Rectal smooth muscle tissue (tissue), 1 donor: Measurements from ENCODE around the gene CLEC18C.
"Not testable (repeated sequence)": the region's sequence is repeated elsewhere in the genome, so short reads cannot be mapped to it uniquely, and the experiment has no call there.

Source experiments
- H3K27ac ChIP-seq: one replicate; pipeline ENCODE4 v1.7.0; 2013; ENCODE audit warnings: low read depth, low read length, inconsistent platforms
- H3K27me3 ChIP-seq: one replicate; pipeline ENCODE4 v1.7.0; 2013; ENCODE audit warnings: low read length; ENCODE audit not compliant: control insufficient read depth, insufficient read depth
- H3K36me3 ChIP-seq: one replicate; pipeline ENCODE4 v1.7.0; 2013; ENCODE audit warnings: low read length; ENCODE audit not compliant: control insufficient read depth, insufficient read depth
- H3K4me1 ChIP-seq: one replicate; pipeline ENCODE4 v1.7.0; 2013; ENCODE audit warnings: low read length; ENCODE audit not compliant: control insufficient read depth, insufficient read depth
- H3K4me3 ChIP-seq: one replicate; pipeline ENCODE4 v1.7.0; 2013; ENCODE audit warnings: low read length
- H3K9ac ChIP-seq: one replicate; pipeline ENCODE4 v1.7.0; 2013; ENCODE audit warnings: low read length

The CLEC18C gene

GRCh38 chr16:70151941-70152509 is 21.6 kb upstream of the CLEC18C start:
- no peak overlapping the region for H3K4me3 ChIP-seq
- H3K9ac ChIP-seq, result no peak overlapping the region
- peaks cover 33% of the 10 kb centered on the region for H3K36me3 ChIP-seq
- no peak overlapping the region for H3K27ac ChIP-seq
- H3K27me3 ChIP-seq, result no peaks in the 10 kb centered on the region
- H3K4me1 ChIP-seq, result no peaks in the 10 kb centered on the region

DNA sequence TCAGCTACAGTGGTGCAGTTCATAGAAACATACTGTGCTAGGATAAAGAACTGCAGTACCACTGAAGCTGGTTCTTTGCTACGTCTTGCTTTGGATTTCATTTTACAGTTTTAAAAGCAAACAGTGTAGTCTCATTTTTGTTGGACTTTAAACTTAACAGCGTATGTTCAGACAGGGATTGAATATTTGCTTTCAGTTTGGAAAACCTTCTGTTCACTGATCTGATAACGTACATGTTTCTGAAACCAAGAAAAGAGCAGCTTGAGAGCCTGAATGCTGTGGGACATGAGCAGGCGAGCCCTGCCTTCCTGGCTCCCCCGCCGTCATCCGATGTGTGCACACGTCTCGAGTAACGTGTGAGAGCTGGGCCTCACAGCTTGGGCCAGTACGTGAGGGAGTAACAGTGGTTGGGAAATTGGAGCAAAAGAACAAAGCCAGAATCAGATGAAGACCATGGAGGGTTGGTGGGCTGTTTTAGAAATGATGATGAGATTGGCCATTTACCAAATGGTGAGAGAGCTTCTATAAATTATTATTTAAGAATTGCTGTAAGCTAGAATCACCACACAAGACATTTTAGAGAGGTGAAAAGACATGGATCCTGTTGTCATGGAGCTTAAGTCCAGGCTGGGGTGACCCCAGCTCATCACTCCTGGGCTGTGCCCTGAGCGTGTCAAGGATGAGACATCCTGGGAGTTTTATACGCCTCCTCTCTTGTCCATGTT is 20.8 kb upstream of the CLEC18C start:
- Histone ChIP-seq H3K9ac (no peak overlapping the region), H3K36me3 (peaks cover 40% of the 10 kb centered on the region)

DNA sequence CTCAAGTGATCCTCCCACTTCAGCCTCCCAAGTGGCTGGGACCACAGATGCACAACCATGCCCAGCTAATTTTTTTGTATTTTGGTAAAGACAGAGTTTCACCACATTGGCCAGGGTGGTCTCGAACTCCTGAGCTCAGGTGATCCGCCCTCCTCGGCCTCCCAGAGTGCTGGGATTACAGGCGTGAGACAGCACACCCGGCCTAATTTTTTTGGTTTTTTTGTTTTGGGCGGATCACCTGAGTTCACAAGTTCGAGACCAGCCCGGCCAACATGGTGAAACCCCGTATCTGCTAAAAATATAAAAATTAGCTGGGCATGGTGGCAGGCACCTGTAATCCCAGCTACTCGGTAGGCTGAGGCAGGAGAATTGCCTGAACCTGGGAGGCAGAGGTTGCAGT is 18.9 kb upstream of the CLEC18C start:
- not testable (repeated sequence) for H3K4me3 ChIP-seq, H3K9ac ChIP-seq, H3K27ac ChIP-seq, H3K27me3 ChIP-seq, H3K4me1 ChIP-seq
- H3K36me3 ChIP-seq, result peaks cover 51% of the 10 kb centered on the region

More for the DNA sequence above, 20.8 kb upstream of the CLEC18C start:
- Histone ChIP-seq H3K27me3 (no peaks in the 10 kb centered on the region), H3K4me3 (no peak overlapping the region), H3K27ac (no peak overlapping the region), H3K4me1 (no peaks in the 10 kb centered on the region)

DNA sequence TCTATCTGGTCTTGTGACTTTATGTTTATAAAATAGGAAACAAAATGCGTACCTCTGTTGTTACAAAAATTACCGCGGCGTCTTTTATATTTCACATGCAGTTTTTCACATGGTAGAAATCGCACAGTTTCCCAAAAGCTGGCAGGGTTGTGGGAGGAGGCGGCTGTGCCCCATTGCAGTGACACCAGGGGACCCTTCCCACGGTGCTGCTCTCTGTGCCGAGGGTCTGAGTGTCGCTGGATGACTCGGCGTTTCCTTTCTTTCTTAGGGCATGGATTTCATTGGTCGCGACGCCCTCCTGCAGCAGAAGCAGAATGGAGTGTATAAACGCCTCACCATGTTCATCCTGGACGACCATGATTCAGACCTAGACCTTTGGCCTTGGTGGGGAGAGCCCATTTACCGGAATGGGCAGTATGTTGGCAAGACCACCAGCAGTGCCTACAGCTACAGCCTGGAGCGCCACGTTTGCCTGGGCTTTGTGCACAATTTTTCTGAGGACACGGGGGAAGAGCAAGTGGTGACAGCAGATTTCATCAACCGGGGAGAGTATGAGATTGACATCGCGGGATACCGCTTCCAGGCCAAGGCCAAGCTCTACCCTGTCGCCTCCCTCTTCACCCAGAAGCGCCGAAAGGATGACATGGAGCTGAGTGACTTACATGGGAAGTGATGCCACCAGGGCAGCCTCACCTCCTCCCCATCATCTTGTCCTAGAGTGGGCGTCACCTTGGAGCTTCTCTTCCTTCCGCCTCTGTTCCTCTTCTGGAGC is 17.2 kb upstream of the CLEC18C start:
- no peak overlapping the region for H3K4me3 ChIP-seq
- no peak overlapping the region for H3K27ac ChIP-seq
- H3K4me1 ChIP-seq, result no peaks in the 10 kb centered on the region
- no peaks in the 10 kb centered on the region for H3K27me3 ChIP-seq
- no peak overlapping the region for H3K9ac ChIP-seq
- H3K36me3 ChIP-seq, result peaks cover 58% of the 10 kb centered on the region

GRCh38 chr16:70157105-70157476 is 16.5 kb upstream of the CLEC18C start:
- Histone ChIP-seq H3K27ac (no peak overlapping the region), H3K27me3 (no peaks in the 10 kb centered on the region), H3K9ac (no peak overlapping the region), H3K4me3 (no peak overlapping the region), H3K4me1 (no peaks in the 10 kb centered on the region), H3K36me3 (peaks cover 51% of the 10 kb centered on the region)

DNA sequence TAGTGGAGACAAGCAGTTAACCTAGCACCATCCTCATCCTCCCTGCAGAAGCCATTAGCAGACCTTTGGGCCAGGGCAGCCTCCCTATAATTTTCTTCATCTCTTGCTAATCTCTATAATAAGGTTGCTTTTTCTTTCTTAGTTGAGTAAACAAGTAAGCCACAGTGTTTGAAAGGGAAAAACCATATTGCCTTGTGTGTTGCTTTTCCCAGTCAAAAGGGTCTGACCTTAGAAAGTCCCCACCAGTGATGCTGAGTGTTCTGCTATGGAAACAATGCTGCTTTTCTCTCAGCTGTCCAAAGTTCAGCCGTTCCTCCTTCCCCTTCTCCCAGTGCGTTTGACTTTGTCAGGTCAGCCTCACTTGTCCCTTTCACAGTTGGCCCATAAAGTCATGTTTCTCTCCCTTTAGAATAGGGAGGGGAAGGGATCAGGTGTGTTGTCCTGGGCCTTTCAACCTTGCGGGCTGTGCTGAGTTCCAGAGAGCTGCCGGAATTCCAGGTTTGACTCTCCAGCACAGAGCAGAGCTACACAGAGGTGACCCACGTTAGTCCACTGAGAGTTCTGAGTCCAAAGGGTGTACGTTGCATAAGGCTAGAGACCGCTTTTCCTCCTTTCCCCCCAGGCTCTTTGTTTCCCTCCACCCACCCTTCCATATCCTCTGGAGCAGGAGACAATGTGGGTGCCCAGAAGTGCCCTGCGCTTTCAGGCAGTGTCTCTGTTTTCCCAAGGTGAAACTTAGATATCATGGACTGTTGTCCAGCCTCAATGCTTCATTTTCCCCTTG is 15.9 kb upstream of the CLEC18C start:
- no peaks in the 10 kb centered on the region for H3K4me1 ChIP-seq
- H3K27me3 ChIP-seq, result no peaks in the 10 kb centered on the region
- H3K27ac ChIP-seq, result no peak overlapping the region
- peaks cover 50% of the 10 kb centered on the region for H3K36me3 ChIP-seq
- no peak overlapping the region for H3K4me3 ChIP-seq
- no peak overlapping the region for H3K9ac ChIP-seq

- Histone ChIP-seq H3K9ac (no peak overlapping the region), H3K36me3 (peaks cover 44% of the 10 kb centered on the region), H3K27ac (no peak overlapping the region), H3K4me3 (no peak overlapping the region), H3K4me1 (no peaks in the 10 kb centered on the region), H3K27me3 (no peaks in the 10 kb centered on the region)
Observed at GRCh38 chr16:70158261-70158939, 15.2 kb upstream of the CLEC18C start.

DNA sequence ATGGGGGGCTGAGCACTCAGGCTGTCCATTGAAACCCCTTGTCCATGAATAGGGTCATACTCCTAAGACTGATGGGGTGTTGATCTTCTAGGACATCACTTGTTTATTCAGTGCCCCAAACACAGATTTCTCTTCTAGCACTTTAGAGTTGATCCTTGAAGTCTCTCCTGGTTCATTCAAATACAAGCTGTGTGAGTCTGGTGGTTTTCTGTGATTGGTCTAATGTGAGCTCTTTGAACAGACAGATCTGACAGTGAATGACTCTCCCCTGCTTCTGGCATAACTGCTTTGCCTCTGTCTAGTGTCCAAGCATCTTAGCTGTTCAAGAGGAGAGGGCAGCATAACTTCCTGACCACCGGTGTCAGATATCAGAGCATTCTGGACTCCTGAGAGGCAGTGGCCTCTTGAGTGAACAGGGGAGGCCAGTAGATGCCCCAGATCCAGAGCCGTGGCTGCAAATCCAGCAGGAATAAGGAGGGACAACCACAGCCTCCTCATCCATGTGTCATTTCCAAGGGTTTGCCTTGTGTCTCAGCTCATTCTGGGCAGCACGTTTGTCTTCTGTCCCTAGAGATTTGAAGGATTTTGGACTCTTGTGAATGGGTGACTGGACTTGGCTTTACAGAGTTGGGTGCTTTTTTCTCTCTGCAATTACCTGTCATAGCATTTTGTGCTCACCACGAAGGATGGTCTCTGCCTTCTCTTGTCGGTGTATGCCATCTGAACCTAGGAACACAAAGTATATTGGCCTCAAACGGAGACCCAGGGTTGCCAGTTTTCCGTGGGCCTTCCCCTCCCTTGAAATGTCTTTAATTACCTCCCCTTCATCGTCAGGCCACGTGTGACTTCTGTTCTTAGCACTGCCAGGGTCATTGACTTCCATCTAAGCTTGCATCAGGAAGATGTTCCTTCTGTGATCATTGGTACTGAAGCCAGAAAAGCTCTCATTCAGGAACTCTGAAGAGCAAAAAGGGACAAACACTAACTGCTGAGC is 13.9 kb upstream of the CLEC18C start:
- no peaks in the 10 kb centered on the region for H3K27me3 ChIP-seq
- H3K4me3 ChIP-seq, result no peak overlapping the region
- no peaks in the 10 kb centered on the region for H3K4me1 ChIP-seq
- H3K27ac ChIP-seq, result no peak overlapping the region
- H3K36me3 ChIP-seq, result peaks cover 42% of the 10 kb centered on the region
- no peak overlapping the region for H3K9ac ChIP-seq

GRCh38 chr16:70160388-70160787 is 13.2 kb upstream of the CLEC18C start:
- Histone ChIP-seq H3K36me3 (peaks cover 42% of the 10 kb centered on the region), H3K4me3 (no peak overlapping the region), H3K4me1 (no peaks in the 10 kb centered on the region), H3K27me3 (no peaks in the 10 kb centered on the region), H3K9ac (no peak overlapping the region), H3K27ac (no peak overlapping the region)

- Histone ChIP-seq H3K4me1 (no peaks in the 10 kb centered on the region), H3K4me3 (no peak overlapping the region), H3K27me3 (no peaks in the 10 kb centered on the region), H3K36me3 (peaks cover 42% of the 10 kb centered on the region), H3K9ac (no peak overlapping the region), H3K27ac (no peak overlapping the region)
Observed at GRCh38 chr16:70160821-70161220, 12.8 kb upstream of the CLEC18C start.

GRCh38 chr16:70161350-70161749 is 12.2 kb upstream of the CLEC18C start:
- Histone ChIP-seq H3K36me3 (peaks cover 36% of the 10 kb centered on the region), H3K4me3 (no peak overlapping the region), H3K4me1 (no peaks in the 10 kb centered on the region), H3K27me3 (no peaks in the 10 kb centered on the region), H3K27ac (no peak overlapping the region), H3K9ac (no peak overlapping the region)
